Liver (tissue), 9 donors: ENCODE measurements around the gene UBE2QL1. TPM values are rescaled to one million over a fixed set of nuclear protein-coding genes. Genes with fewer than 3 reads are reported as not detected.

ENCODE experiments used
- DNase-seq: peaks from one replicate; pipeline ENCODE4 v3.0.0-alpha.2; 2017; ENCODE audit warnings: low spot score
- H3K27ac ChIP-seq, 2 donors: one replicate each; pipeline ENCODE4 v1.7.0; 2013; ENCODE audit warnings: inconsistent platforms in 2 of 2, low read length in 2 of 2, control low read depth in 1 of 2, low read depth in 1 of 2, mild to moderate bottlenecking in 1 of 2
- H3K27me3 ChIP-seq, 4 donors: one replicate each; pipeline versions ENCODE4 v1.6.1 to v1.7.0; 2013; ENCODE audit warnings: low read length in 3 of 4, inconsistent platforms in 1 of 4, mild to moderate bottlenecking in 1 of 4, moderate library complexity in 1 of 4; ENCODE audit not compliant: control insufficient read depth in 4 of 4, insufficient read depth in 4 of 4
- H3K36me3 ChIP-seq, 4 donors: one replicate each; pipeline versions ENCODE4 v1.6.1 to v1.7.0; 2013; ENCODE audit warnings: low read length in 3 of 4, mild to moderate bottlenecking in 3 of 4, low read depth in 1 of 4, moderate library complexity in 1 of 4; ENCODE audit not compliant: control insufficient read depth in 4 of 4, insufficient read depth in 3 of 4
- H3K4me1 ChIP-seq, 4 donors: one replicate each; pipeline versions ENCODE4 v1.6.1 to v1.7.0; 2013; ENCODE audit warnings: low read length in 3 of 4, mild to moderate bottlenecking in 3 of 4, moderate library complexity in 1 of 4; ENCODE audit not compliant: control insufficient read depth in 4 of 4, insufficient read depth in 4 of 4
- H3K4me3 ChIP-seq, 3 donors: one replicate each; pipeline versions ENCODE4 v1.6.1 to v1.7.0; 2013; ENCODE audit warnings: low read length in 3 of 3, control low read depth in 1 of 3, low read depth in 1 of 3, mild to moderate bottlenecking in 1 of 3
- H3K9ac ChIP-seq, 2 donors: one replicate each; pipeline ENCODE4 v1.7.0; 2013; ENCODE audit warnings: low read length in 2 of 2, mild to moderate bottlenecking in 2 of 2, moderate library complexity in 2 of 2, control low read depth in 1 of 2, low read depth in 1 of 2
- H3K9me3 ChIP-seq, 4 donors: one replicate each; pipeline versions ENCODE4 v1.6.1 to v1.7.0; 2013; ENCODE audit warnings: low read length in 3 of 4; ENCODE audit not compliant: control insufficient read depth in 4 of 4
- EGR1 ChIP-seq, 2 donors: IDR thresholded peaks; 2 replicates each; pipeline ENCODE4 v1.6.1; 2016 to 2018; ENCODE audit warnings: antibody characterized with exemption in 2 of 2, low read depth in 2 of 2
- FOXA1 ChIP-seq: IDR thresholded peaks from 2 replicates; pipeline ENCODE4 v1.6.1; 2016; ENCODE audit warnings: antibody characterized with exemption
- FOXA2 ChIP-seq: IDR thresholded peaks from 2 replicates; pipeline ENCODE4 v1.6.1; 2016; ENCODE audit warnings: antibody characterized with exemption
- HNF4A ChIP-seq, 2 donors: conservative IDR thresholded peaks; 2 replicates each; pipeline ENCODE4 v1.6.1; 2016; ENCODE audit warnings: antibody characterized with exemption in 2 of 2, mild to moderate bottlenecking in 2 of 2
- JUND ChIP-seq, 2 donors: IDR thresholded peaks; 2 replicates each; pipeline ENCODE4 v1.6.1; 2016; ENCODE audit warnings: antibody characterized with exemption in 2 of 2
- NR2F2 ChIP-seq: IDR thresholded peaks from 2 replicates; pipeline ENCODE4 v1.6.1; 2016; ENCODE audit warnings: antibody characterized with exemption
- RXRA ChIP-seq, 2 donors: IDR thresholded peaks; 2 replicates each; pipeline ENCODE4 v1.6.1; 2017 to 2018; ENCODE audit warnings: antibody characterized with exemption in 2 of 2, mild to moderate bottlenecking in 1 of 2
- SP1 ChIP-seq: IDR thresholded peaks from 2 replicates; pipeline ENCODE4 v1.6.1; 2018; ENCODE audit warnings: antibody characterized with exemption, mild to moderate bottlenecking
- TAF1 ChIP-seq: conservative IDR thresholded peaks from 2 replicates; pipeline ENCODE4 v1.6.1; 2016; ENCODE audit warnings: antibody characterized with exemption, mild to moderate bottlenecking
- YY1 ChIP-seq: IDR thresholded peaks from 2 replicates; pipeline ENCODE4 v1.6.1; 2016; ENCODE audit warnings: antibody characterized with exemption, mild to moderate bottlenecking
- WGBS: extraction: QIAGEN DNeasy Blood & Tissue Kit; methylation state at CpG from one replicate; pipeline ENCODE4 v1.1.7; 2013; 5-methylcytosine and 5-hydroxymethylcytosine counted together
- polyA plus RNA-seq, 2 donors: library from polyadenylated mRNA; stranded (reverse) in 1 of 2; unstranded in 1 of 2; fragments of 200-250 nt in 1 of 2; fragments of >200 nt in 1 of 2; fragmentation: Nextera tagmentation in 1 of 2; extraction: Ambion mirVana in 1 of 2; gene quantifications; one replicate each; pipeline versions ENCODE4 v1.2.1 to v1.2.3, GENCODE V29; 2013 to 2015
- total RNA-seq, 2 donors: library from RNA; depleted of rRNA; stranded (reverse); fragments of >200 nt; gene quantifications; one replicate each; pipeline ENCODE4 v1.2.3, GENCODE V29; 2014
- TF ChIP-seq, protein P1 (sequence below): fragments of 150-350 bp; IDR thresholded peaks from 2 replicates; pipeline ENCODE4 v1.5.1; 2017; ENCODE audit warnings: improper control_type of control experiment, low read depth, low read length; ENCODE audit not compliant: missing input control
- TF ChIP-seq, protein P2 (sequence below): IDR thresholded peaks from 2 replicates; pipeline ENCODE4 v1.6.1; 2016; ENCODE audit warnings: antibody characterized with exemption, mild to moderate bottlenecking
- TF ChIP-seq, protein P3 (sequence below): IDR thresholded peaks from 2 replicates; pipeline ENCODE4 v1.6.1; 2016; ENCODE audit warnings: antibody characterized with exemption
- TF ChIP-seq, protein P4 (sequence below): IDR thresholded peaks from 2 replicates; pipeline ENCODE4 v1.6.1; 2016; ENCODE audit warnings: antibody characterized with exemption
- donor health status: healthy.
- donor health status: healthy.
- donor health status: healthy.
- donor health status: healthy.
- donor health status: healthy.

The UBE2QL1 gene
- total and polyA plus RNA-seq, 4 donors: 0.09 to 1.9 (median 0.36) TPM

DNA sequence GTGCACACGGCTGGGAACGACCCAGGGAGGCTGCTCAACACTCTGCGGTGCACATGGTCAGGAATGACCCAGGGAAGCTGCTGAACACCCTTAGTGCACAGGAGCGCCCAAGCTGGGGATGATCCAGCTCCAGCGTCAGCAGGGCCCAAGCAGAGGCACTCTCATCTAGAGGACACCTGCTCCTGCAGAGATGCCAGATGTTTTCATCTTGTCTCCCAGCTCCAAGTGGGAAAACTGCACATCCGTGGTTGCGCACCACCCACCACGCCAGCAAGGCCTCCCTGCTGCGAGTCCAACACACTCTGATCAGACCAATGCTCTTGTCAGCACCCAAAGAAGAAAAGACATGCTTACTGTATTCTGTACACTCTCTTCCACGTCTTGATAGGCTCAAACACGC is 34.1 kb downstream of the UBE2QL1 start:
- WGBS: 96% methylated on average over 11 of the region's 11 CpGs
- DNase-seq: no peak
- H3K9ac ChIP-seq: no peak overlapping the region
- no peak overlapping the region for H3K4me3 ChIP-seq
- TF ChIP-seq, protein P1, sequence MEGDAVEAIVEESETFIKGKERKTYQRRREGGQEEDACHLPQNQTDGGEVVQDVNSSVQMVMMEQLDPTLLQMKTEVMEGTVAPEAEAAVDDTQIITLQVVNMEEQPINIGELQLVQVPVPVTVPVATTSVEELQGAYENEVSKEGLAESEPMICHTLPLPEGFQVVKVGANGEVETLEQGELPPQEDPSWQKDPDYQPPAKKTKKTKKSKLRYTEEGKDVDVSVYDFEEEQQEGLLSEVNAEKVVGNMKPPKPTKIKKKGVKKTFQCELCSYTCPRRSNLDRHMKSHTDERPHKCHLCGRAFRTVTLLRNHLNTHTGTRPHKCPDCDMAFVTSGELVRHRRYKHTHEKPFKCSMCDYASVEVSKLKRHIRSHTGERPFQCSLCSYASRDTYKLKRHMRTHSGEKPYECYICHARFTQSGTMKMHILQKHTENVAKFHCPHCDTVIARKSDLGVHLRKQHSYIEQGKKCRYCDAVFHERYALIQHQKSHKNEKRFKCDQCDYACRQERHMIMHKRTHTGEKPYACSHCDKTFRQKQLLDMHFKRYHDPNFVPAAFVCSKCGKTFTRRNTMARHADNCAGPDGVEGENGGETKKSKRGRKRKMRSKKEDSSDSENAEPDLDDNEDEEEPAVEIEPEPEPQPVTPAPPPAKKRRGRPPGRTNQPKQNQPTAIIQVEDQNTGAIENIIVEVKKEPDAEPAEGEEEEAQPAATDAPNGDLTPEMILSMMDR: no peak
- TF ChIP-seq YY1: no peak
- no peak for TF ChIP-seq TAF1
- TF ChIP-seq HNF4A (conservative IDR thresholded peaks at IDR 0.05): no peak
- no peak for TF ChIP-seq RXRA (IDR thresholded peaks at IDR 0.05)
- no peak for TF ChIP-seq JUND (IDR thresholded peaks at IDR 0.05)
- no peak for TF ChIP-seq FOXA1
- no peak for TF ChIP-seq EGR1 (IDR thresholded peaks at IDR 0.05; ENCODE audit: low read depth in 2 of 2)
- H3K9me3 ChIP-seq: no peaks in the 10 kb centered on the region
- H3K27ac ChIP-seq: no peak overlapping the region
- no peaks in the 10 kb centered on the region for H3K27me3 ChIP-seq
- H3K4me1 ChIP-seq: no peaks in the 10 kb centered on the region
- no peaks in the 10 kb centered on the region for H3K36me3 ChIP-seq

DNA sequence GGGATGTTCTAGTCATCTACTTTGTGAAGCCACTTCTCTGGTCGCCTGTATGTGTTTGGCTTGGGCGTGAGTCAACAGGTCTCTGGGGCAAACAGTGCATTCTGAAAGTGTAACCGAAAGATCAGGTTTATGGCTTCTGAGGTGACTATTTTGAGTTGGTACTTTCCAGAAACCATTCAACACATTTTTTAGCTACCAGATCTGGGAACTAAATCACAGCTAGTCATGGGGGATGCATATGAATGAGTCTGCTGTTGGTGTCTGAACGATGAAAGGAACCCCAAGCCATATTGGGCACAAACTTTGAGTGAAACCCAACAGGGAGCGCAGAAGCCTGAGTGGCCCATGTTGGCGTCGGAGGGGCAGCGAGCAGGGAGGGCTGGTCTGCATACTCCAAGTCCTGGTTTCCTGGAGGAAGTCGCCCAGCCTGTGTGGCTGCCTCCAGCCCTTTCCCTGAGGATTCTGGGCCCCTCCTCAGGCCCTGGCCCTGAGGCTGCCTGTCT is 35.3 kb downstream of the UBE2QL1 start:
- TF ChIP-seq TAF1 (no peak), EGR1 (IDR thresholded peaks at IDR 0.05; ENCODE audit: low read depth in 2 of 2) (no peak), NR2F2 (no peak), JUND (IDR thresholded peaks at IDR 0.05) (no peak), SP1 (no peak), YY1 (no peak), FOXA2 (no peak)
- TF ChIP-seq, protein P2, sequence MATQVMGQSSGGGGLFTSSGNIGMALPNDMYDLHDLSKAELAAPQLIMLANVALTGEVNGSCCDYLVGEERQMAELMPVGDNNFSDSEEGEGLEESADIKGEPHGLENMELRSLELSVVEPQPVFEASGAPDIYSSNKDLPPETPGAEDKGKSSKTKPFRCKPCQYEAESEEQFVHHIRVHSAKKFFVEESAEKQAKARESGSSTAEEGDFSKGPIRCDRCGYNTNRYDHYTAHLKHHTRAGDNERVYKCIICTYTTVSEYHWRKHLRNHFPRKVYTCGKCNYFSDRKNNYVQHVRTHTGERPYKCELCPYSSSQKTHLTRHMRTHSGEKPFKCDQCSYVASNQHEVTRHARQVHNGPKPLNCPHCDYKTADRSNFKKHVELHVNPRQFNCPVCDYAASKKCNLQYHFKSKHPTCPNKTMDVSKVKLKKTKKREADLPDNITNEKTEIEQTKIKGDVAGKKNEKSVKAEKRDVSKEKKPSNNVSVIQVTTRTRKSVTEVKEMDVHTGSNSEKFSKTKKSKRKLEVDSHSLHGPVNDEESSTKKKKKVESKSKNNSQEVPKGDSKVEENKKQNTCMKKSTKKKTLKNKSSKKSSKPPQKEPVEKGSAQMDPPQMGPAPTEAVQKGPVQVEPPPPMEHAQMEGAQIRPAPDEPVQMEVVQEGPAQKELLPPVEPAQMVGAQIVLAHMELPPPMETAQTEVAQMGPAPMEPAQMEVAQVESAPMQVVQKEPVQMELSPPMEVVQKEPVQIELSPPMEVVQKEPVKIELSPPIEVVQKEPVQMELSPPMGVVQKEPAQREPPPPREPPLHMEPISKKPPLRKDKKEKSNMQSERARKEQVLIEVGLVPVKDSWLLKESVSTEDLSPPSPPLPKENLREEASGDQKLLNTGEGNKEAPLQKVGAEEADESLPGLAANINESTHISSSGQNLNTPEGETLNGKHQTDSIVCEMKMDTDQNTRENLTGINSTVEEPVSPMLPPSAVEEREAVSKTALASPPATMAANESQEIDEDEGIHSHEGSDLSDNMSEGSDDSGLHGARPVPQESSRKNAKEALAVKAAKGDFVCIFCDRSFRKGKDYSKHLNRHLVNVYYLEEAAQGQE: no peak
- TF ChIP-seq, protein P3, sequence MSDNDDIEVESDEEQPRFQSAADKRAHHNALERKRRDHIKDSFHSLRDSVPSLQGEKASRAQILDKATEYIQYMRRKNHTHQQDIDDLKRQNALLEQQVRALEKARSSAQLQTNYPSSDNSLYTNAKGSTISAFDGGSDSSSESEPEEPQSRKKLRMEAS: no peak
- Histone ChIP-seq H3K27me3 (no peaks in the 10 kb centered on the region), H3K36me3 (no peaks in the 10 kb centered on the region), H3K9ac (no peak overlapping the region), H3K4me1 (no peaks in the 10 kb centered on the region), H3K4me3 (no peak overlapping the region), H3K9me3 (no peaks in the 10 kb centered on the region), H3K27ac (no peak overlapping the region)
- 87% methylated on average over 9 of the region's 9 CpGs for WGBS
- DNase-seq: no peak

DNA sequence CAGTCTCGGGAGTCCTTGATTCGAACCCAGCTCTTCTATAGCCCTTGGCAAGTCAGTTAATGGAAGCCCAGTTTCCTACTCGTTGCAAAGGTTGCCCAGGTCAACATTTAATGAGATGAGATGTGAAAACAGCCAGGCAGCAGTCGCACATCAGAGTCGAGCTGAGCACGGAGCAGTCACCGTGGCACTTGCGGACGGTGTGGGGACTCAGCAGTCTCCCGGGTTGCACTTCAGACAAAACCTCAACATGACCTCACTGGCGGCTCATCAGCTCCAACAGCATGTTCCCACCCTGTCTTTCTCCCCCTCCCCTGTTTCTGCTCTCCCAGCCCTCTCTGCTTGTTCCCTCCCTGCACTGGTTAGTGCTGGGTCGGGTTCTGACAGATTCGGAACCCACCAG is 35.8 kb downstream of the UBE2QL1 start:
- Histone ChIP-seq H3K4me3 (no peak overlapping the region), H3K4me1 (no peaks in the 10 kb centered on the region), H3K27ac (no peak overlapping the region), H3K9ac (no peak overlapping the region), H3K27me3 (no peaks in the 10 kb centered on the region), H3K9me3 (no peaks in the 10 kb centered on the region), H3K36me3 (no peaks in the 10 kb centered on the region)
- WGBS: 91% methylated on average over 13 of the region's 13 CpGs
- TF ChIP-seq, protein P3: no peak
- no peak for TF ChIP-seq RXRA (IDR thresholded peaks at IDR 0.05)
- TF ChIP-seq, protein P4, sequence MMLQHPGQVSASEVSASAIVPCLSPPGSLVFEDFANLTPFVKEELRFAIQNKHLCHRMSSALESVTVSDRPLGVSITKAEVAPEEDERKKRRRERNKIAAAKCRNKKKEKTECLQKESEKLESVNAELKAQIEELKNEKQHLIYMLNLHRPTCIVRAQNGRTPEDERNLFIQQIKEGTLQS: no peak
- no peak for TF ChIP-seq TAF1
- TF ChIP-seq, protein P2: no peak
- DNase-seq: no peak
